Parathyroid adenoma (tissue), 2 donors: ENCODE measurements around the gene ARAP1.

Experiments used
- H2AFZ ChIP-seq: fragments of 300-600 bp; sonication (generic); one replicate; pipeline ENCODE4 v1.7.0; 2017; ENCODE audit warnings: antibody characterized with exemption, mild to moderate bottlenecking
- H3K27ac ChIP-seq: fragments of 300-600 bp; sonication (generic); one replicate; pipeline ENCODE4 v1.7.0; 2017
- H3K27me3 ChIP-seq: fragments of 300-600 bp; sonication (generic); one replicate; pipeline ENCODE4 v1.7.0; 2017; ENCODE audit warnings: low read length; ENCODE audit not compliant: control insufficient read depth, insufficient read depth
- H3K36me3 ChIP-seq: fragments of 300-600 bp; sonication (generic); one replicate; pipeline ENCODE4 v1.7.0; 2017; ENCODE audit warnings: low read length; ENCODE audit not compliant: control insufficient read depth, insufficient read depth
- H3K4me1 ChIP-seq: fragments of 300-600 bp; sonication (generic); one replicate; pipeline ENCODE4 v1.7.0; 2017; ENCODE audit warnings: control low read depth
- H3K4me2 ChIP-seq: fragments of 300-600 bp; sonication (generic); one replicate; pipeline ENCODE4 v1.7.0; 2017; ENCODE audit warnings: low read length
- H3K4me3 ChIP-seq: fragments of 300-600 bp; sonication (generic); one replicate; pipeline ENCODE4 v1.7.0; 2017; ENCODE audit warnings: low read depth, low read length
- H3K79me2 ChIP-seq: fragments of 300-600 bp; sonication (generic); one replicate; pipeline ENCODE4 v1.7.0; 2017; ENCODE audit warnings: control low read depth
- H3K9ac ChIP-seq: fragments of 300-600 bp; sonication (generic); one replicate; pipeline ENCODE4 v1.7.0; 2017; ENCODE audit warnings: mild to moderate bottlenecking
- H3K9me3 ChIP-seq: fragments of 300-600 bp; sonication (generic); one replicate; pipeline ENCODE4 v1.7.0; 2017; ENCODE audit warnings: low read length; ENCODE audit not compliant: control insufficient read depth
- TF ChIP-seq, protein P1 (sequence below): fragments of 300-600 bp; sonication (generic); IDR thresholded peaks from one replicate; pipeline ENCODE4 v1.7.0; 2017; ENCODE audit warnings: antibody characterized with exemption, mild to moderate bottlenecking
- donor health status: primary hyperparathyroidism.

Gene ARAP1

DNA sequence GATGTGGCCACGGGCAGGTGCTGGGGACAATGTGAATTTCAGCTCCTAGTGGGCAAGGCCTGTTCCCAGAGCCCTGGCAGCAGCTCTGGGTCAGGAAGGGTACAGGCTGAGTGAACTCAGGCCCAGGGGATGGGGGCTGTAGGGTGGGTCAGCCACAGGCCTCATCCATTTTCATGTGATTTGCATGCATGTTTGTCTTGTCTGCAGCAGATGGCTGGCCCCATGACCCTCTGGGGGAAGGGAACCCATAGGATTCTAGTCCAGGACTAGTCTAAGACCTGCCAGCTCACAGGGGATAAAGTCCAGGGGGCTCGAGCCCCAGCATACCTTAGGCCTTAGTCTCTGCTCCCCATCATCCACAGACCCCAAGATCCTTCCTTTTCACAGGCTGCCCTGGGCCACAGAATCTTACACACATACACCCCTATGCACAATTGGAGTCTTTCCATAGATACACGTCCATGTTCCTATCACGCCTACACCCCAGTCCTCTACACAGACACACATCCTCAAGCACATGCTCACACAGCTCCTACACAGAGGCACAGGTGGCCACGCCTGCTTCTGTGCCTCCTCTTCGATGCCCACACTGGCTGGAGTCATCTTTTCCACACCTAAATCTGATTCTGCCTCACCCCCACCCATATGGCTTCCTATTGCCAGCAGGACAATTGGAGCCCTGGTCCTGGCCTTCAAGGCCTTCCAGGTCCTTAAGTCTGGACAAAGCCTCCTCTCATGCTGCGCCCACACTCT, 103.6 kb downstream of the ARAP1 start:
- H3K9me3 ChIP-seq: no peaks in the 10 kb centered on the region
- TF ChIP-seq, protein P1, sequence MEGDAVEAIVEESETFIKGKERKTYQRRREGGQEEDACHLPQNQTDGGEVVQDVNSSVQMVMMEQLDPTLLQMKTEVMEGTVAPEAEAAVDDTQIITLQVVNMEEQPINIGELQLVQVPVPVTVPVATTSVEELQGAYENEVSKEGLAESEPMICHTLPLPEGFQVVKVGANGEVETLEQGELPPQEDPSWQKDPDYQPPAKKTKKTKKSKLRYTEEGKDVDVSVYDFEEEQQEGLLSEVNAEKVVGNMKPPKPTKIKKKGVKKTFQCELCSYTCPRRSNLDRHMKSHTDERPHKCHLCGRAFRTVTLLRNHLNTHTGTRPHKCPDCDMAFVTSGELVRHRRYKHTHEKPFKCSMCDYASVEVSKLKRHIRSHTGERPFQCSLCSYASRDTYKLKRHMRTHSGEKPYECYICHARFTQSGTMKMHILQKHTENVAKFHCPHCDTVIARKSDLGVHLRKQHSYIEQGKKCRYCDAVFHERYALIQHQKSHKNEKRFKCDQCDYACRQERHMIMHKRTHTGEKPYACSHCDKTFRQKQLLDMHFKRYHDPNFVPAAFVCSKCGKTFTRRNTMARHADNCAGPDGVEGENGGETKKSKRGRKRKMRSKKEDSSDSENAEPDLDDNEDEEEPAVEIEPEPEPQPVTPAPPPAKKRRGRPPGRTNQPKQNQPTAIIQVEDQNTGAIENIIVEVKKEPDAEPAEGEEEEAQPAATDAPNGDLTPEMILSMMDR: no peak
- H3K4me3 ChIP-seq: no peak overlapping the region
- H3K27ac ChIP-seq: no peak overlapping the region
- H3K4me1 ChIP-seq: no peaks in the 10 kb centered on the region
- H3K27me3 ChIP-seq: no peaks in the 10 kb centered on the region
- no peak overlapping the region for H3K4me2 ChIP-seq
- no peaks in the 10 kb centered on the region for H3K79me2 ChIP-seq
- no peaks in the 10 kb centered on the region for H3K36me3 ChIP-seq
- no peak overlapping the region for H2AFZ ChIP-seq
- no peak overlapping the region for H3K9ac ChIP-seq

DNA sequence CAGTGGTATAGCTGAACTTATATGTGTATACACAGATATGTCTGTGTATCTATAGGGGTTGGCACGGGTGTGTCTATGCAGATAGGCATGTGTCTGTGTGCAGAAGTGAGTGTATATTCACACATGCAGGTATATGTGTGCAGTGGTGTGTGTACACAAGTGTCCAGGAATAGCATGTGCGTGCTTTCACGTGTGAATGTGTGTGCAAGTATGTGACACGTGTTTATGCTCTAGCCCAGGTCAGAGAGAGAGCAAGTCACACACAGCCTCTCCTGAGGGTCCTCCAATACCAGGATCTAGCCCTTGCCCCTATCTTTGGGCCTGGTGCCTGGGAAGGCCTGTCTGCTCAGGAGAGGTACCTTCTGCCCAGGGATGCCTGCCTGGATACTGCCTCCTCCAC, 104.3 kb downstream of the ARAP1 start:
- H3K4me3 ChIP-seq: no peak overlapping the region
- TF ChIP-seq, protein P1: no peak
- H3K36me3 ChIP-seq: no peaks in the 10 kb centered on the region

DNA sequence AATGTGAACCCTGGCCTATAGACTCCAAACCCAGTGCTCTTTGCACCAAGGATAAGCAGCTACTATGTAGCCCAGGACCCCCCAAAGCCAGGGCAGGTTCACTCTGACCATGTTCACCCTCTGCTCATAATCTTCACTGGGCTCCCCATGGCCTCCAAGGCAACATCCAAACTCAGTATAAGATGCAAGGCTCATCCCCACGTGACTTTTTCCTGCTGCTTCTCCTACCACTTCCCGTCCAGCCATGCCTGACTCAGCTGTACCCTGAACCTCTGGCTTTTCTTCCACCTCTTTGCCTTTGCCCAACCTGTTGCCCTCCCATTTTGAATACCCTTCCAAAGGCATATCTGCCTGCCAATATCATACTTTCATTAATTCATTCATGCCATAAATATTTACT, 105.7 kb downstream of the ARAP1 start:
- H2AFZ ChIP-seq: no peak overlapping the region

More for the DNA sequence above, 104.3 kb downstream of the ARAP1 start:
- Histone ChIP-seq H3K27me3 (no peaks in the 10 kb centered on the region), H3K4me1 (no peaks in the 10 kb centered on the region), H3K9ac (no peak overlapping the region), H3K79me2 (no peaks in the 10 kb centered on the region), H2AFZ (no peak overlapping the region), H3K9me3 (no peaks in the 10 kb centered on the region), H3K27ac (no peak overlapping the region), H3K4me2 (no peak overlapping the region)

DNA sequence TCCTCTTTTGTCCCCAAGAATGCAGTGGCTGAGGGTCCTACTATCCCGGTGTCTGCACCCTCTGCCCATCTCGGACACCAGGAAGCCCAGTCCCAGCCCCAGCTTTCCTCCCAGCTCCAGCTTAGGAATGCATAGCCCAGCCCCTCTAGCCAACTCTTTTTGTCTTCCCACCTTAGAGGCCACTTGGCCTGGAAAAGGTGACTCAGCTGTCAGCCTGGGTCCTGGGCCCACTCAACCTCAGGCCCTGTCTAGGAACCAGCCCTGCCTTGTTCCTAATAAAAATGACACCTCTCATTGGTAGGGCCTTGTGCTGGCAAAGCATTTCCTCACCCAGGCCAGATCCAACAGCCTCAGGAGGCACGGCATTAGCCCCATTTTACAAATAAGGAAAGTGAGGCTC, 106.2 kb downstream of the ARAP1 start:
- Histone ChIP-seq H3K9me3 (no peaks in the 10 kb centered on the region), H3K4me3 (no peak overlapping the region), H3K9ac (no peak overlapping the region), H3K4me2 (no peak overlapping the region), H3K36me3 (no peaks in the 10 kb centered on the region), H3K27ac (no peak overlapping the region), H3K27me3 (no peaks in the 10 kb centered on the region), H3K79me2 (no peaks in the 10 kb centered on the region), H2AFZ (no peak overlapping the region), H3K4me1 (no peaks in the 10 kb centered on the region)
- TF ChIP-seq, protein P1: no peak

More for the DNA sequence above, 105.7 kb downstream of the ARAP1 start:
- TF ChIP-seq, protein P1: no peak
- H3K36me3 ChIP-seq: no peaks in the 10 kb centered on the region
- no peak overlapping the region for H3K4me2 ChIP-seq
- no peaks in the 10 kb centered on the region for H3K9me3 ChIP-seq
- H3K9ac ChIP-seq: no peak overlapping the region
- no peak overlapping the region for H3K27ac ChIP-seq
- H3K4me1 ChIP-seq: no peaks in the 10 kb centered on the region
- no peaks in the 10 kb centered on the region for H3K79me2 ChIP-seq
- H3K4me3 ChIP-seq: no peak overlapping the region
- no peaks in the 10 kb centered on the region for H3K27me3 ChIP-seq

DNA sequence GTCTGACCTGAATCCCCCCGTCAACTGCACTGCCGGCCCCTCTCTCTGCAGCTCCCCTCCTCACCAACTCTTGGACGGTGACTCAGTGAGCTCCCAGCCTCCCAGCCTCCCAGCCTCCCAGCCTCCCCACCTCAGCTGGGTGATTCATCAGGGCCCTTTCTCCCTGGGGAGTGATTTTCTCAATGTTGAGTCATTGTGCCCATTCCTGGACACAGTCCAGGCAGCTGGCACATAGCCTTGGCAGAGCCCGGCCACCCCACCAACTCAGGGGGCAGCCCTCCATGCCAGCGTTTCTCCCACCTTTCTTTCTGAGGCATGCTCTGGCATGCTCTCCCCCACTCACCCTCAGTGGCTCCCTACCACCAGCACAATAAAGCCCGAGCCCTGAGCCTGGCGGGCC, 108.7 kb downstream of the ARAP1 start:
- H3K4me2 ChIP-seq: no peak overlapping the region
- TF ChIP-seq, protein P1: no peak
- no peaks in the 10 kb centered on the region for H3K9me3 ChIP-seq
- no peaks in the 10 kb centered on the region for H3K27me3 ChIP-seq
- no peak overlapping the region for H3K27ac ChIP-seq
- no peaks in the 10 kb centered on the region for H3K4me1 ChIP-seq
- no peak overlapping the region for H3K9ac ChIP-seq
- H3K4me3 ChIP-seq: no peak overlapping the region
- H3K79me2 ChIP-seq: no peaks in the 10 kb centered on the region
- no peak overlapping the region for H2AFZ ChIP-seq
- no peaks in the 10 kb centered on the region for H3K36me3 ChIP-seq
